HS-27A (cell line): ENCODE data around the gene ALOX12.
A peak's percentile ranks its signal among the peaks of the same experiment; 100 is the strongest.

ENCODE experiments used
- DNase-seq: peaks from one replicate; pipeline ENCODE4 v3.0.0-alpha.2; 2012; ENCODE audit warnings: low read depth, missing footprints

The ALOX12 gene

GRCh38 chr17:7002288-7003047, 6.6 kb downstream of the ALOX12 start:
- DNase-seq: no peak

- no peak for DNase-seq
These were observed 7.9 kb downstream of the ALOX12 start for GRCh38 chr17:7003745-7004144.

- DNase-seq: peak; percentile 38
These were observed 8.8 kb downstream of the ALOX12 start for GRCh38 chr17:7004398-7005253.

GRCh38 chr17:7005716-7006115, 9.9 kb downstream of the ALOX12 start:
- no peak for DNase-seq

GRCh38 chr17:7007143-7007542, 11.3 kb downstream of the ALOX12 start:
- no peak for DNase-seq

- no peak for DNase-seq
These were observed 14.7 kb downstream of the ALOX12 start for GRCh38 chr17:7010523-7010922.

GRCh38 chr17:7011415-7011814, 15.6 kb downstream of the ALOX12 start:
- no peak for DNase-seq

- no peak for DNase-seq
These were observed 16.0 kb downstream of the ALOX12 start for GRCh38 chr17:7011942-7012254.

- DNase-seq: peak; percentile 46
These were observed 18.6 kb downstream of the ALOX12 start for GRCh38 chr17:7014261-7014994.

GRCh38 chr17:7014995-7015958, 19.4 kb downstream of the ALOX12 start:
- DNase-seq: no peak

GRCh38 chr17:7016418-7016817, 20.6 kb downstream of the ALOX12 start:
- DNase-seq: no peak

GRCh38 chr17:7016886-7017826, 21.3 kb downstream of the ALOX12 start:
- DNase-seq: no peak

GRCh38 chr17:7017827-7018200, 22.0 kb downstream of the ALOX12 start:
- no peak for DNase-seq

GRCh38 chr17:7018331-7018964, 22.6 kb downstream of the ALOX12 start:
- no peak for DNase-seq

GRCh38 chr17:7019367-7019766, 23.5 kb downstream of the ALOX12 start:
- no peak for DNase-seq

- DNase-seq: no peak
These were observed 24.1 kb downstream of the ALOX12 start for GRCh38 chr17:7019839-7020519.

- no peak for DNase-seq
These were observed 25.2 kb downstream of the ALOX12 start for GRCh38 chr17:7020894-7021664.

GRCh38 chr17:7021993-7022778, 26.3 kb downstream of the ALOX12 start:
- no peak for DNase-seq
